Stimulated activated CD4-positive, alpha-beta T cell treated with anti-CD3 and anti-CD28 coated beads, TNF-alpha, amount 100 ng/mL, for 4 hours (primary cell): ENCODE data around the gene CYP1A2.
"Not testable (repeated sequence)": the region's sequence is repeated elsewhere in the genome, so short reads cannot be mapped to it uniquely, and the experiment has no call there.

Experiments
- DNase-seq, 3 experiments: peaks; one replicate each; pipeline ENCODE4 v3.0.0-alpha.2; 2020; ENCODE audit warnings: low read depth in 3 of 3

The CYP1A2 gene

DNA sequence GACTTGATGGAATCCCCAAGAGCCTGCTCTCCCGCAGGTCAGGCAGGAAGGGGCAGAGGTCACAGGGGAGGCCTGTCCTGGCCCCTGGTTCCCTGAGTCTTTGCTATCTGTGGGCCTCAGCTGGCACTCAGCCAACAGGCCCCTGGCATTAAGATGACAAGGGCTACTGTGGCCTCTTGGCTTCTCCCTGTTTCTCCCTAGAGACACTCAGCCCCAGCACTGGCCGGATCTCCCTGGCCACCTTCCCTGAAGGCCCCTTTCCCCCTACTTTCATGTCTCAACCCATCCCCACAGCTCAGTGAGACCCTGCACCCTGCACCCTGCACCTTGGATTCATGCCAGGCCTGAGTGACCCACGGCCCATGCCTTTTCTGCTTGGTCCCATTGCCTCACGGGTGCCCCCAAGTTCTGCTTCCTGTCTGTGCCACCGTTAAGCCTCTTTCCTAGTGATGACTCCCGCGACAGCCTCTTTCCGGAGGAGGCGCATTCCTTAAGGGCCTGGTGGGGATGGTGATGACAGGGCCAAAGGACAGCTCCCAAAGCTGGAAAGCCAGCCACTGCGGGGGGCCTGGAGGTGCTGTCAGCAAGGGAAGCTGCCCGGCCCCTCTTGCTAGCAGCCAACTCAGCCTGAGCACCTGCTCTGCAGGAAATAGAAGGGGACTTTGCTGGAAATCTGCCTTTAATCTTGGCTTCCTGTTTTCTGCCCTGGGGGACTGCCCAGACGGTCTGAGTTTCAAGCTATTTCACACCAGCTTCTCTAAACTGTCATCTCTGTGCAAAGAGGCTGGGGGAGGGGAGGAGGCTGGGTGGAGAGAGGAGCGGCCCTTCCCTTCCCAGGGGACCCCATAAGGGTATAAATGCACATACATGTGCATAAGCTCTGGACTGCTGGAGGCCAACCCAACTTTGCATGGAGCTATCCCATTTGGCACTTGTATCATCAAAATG lies 28.4 kb downstream of the CYP1A2 start:
- no peak for DNase-seq

DNA sequence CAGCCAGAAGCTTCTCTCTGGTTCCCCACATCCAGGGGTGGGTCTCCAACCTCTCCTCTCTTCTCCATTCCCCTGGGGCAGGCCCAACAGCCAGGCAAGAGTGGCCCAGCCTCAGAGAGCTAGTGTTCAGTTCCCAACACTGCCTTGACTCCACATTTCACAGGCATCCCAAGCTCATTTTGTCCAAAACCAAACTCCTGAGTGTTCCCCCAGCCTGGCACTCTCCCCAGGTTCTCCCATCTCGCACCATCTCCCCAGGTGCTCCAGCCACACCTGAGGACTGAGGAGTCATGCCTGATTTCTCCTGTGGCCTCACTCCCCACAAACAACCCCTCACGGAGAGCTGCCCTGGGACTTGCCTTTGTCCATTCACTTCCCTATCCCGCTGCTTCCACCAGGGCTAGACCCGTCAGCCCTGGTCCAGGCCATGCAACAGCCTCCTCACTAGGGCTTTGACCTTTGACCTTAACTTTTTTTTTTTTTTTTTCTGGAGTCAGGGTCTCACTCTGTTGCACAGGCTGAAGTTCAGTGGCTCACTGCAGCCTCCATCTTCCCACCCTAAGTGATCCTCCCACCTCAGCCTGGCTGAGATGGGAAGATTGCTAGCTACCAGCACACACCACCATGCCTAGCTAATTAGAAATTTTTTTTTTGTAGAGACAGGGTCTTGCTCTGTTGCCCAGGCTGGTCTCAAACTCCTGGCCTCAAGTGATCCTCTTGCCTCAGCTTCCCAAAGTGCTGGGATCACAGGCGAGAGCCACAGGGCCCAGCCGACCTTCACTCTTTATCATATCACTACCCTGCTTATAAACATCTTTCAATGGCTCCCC lies 29.3 kb downstream of the CYP1A2 start:
- no peak for DNase-seq

DNA sequence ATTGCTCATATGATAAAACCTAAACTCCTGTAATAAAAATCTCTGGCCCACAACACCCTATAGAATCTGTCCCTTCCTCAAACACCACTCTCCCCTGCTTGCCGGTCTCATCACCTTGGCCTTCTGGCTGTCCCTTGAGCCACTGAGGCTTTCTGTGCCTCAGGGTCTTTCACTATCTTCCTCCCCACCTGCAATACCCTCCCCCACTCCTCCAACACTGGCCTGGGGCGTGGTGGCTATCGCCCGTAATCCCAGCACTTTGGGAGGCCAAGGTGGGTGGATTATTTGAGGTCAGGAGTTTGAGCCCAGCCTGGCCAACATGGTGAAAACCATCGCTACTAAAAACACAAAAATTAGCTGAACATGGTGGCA lies 29.9 kb downstream of the CYP1A2 start:
- DNase-seq = no peak

DNA sequence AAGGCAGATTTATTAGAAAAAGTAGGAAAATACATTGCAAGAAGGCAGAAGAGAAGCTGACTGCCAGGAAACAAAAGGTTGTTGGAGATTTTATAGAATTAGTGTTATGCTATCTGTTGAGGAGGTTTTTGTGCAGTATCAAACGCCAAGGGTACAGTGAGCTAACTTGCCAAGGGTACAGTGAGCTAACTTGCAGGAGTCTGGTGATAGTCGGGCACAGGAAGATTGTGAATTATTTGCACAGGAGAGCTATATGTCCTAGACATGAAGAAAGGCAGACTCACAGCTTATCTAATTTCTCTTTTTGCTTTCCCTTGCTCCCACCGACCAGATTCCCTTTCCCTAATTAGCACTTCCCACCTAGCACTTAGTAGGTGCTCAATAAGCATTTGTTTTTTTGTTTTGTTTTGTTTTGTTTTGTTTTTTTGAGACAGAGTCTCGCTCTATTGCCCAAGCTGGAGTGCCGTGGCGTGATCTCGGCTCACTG lies 30.6 kb downstream of the CYP1A2 start:
- no peak for DNase-seq

DNA sequence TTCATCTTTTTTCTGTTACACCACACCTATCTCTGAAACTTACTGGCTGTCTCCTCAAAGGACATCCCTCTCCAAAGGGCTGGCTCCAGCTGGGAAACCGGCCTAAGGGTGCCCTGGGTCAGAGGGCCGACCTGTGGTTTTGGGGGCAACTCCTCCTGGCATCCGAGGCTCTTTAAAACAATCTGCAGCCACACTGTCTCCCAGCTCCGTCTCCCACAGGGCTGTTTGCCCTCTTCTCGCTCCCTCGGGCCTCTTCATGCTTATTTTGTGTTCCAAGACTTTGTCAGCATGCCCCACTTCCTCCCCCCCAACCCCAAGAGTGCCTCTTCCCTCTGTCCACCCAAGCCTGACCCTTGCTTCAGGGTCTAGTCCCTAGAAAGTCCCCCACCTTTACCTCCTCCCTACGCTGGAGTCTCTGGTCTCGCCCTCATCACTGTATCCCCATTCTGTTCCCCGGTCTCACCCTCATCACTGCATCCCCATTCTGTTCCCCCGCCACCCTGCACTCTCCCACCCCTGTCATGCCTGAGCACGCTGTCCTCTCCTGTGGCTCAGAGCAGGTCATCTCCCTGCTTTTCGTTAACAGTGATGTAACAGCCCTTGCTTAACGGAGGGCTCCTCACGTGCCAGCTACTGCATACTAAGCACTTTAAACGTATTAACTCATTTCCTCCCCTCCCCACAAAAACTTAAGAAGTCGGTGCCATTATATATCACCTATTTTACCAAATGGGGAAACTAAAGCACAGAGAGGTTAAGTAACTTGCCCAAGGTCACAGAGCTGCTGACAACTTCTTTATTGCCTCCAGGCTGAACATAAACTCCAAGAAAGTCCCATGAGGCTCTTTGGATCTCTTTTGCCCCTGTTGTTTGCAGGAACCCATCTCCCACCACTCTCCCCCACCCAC lies 32.1 kb downstream of the CYP1A2 start:
- no peak for DNase-seq

DNA sequence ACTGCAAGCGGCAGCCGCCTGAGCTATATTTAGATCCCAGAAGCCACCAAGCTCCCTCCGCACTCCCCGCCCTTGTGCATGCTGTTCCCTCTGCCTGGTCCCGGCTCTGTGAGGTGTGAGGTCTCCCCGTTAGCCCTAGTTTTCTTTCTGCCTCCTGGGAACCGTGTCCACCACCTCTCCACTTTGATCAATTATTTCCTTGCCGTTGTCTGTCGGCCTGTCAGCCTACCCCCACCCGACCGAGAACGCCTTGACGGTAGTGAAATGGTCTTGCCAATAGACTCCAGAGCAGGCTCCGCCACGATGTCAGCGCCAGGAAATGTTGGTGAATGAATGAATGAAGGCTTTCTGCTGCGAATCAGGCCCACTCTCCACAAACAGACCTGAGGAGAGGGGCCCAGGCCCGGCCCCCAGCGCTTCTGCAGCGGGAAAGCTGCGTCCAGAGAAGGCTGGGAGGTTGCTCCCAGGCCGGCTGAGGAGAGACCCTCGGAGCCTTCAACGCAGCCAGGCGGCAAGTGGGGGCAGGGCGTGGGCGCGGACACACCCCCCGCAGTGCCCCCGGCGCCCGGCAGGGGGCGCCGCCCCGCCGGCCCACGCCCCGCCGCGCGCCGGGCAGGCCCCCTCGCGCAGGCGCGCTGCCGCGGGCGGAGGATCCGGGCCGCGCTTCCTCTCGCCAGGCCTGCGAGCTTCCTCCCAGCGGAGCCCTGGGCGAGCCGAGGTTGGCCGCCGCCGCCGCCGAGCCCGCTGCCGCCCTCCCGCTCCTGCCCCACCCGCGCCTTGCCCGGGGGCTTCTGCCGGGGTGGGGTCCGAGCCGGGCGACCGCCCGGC lies 33.0 kb downstream of the CYP1A2 start, which contains the start of gene CSK:
Gene CSK, plus strand, starts transcription at position 650 of the 828 bp plus-strand sequence. CDS start 16,218 bp downstream, outside the sequence.
- DNase-seq = peak; percentile 59 to 73 (median 61)

DNA sequence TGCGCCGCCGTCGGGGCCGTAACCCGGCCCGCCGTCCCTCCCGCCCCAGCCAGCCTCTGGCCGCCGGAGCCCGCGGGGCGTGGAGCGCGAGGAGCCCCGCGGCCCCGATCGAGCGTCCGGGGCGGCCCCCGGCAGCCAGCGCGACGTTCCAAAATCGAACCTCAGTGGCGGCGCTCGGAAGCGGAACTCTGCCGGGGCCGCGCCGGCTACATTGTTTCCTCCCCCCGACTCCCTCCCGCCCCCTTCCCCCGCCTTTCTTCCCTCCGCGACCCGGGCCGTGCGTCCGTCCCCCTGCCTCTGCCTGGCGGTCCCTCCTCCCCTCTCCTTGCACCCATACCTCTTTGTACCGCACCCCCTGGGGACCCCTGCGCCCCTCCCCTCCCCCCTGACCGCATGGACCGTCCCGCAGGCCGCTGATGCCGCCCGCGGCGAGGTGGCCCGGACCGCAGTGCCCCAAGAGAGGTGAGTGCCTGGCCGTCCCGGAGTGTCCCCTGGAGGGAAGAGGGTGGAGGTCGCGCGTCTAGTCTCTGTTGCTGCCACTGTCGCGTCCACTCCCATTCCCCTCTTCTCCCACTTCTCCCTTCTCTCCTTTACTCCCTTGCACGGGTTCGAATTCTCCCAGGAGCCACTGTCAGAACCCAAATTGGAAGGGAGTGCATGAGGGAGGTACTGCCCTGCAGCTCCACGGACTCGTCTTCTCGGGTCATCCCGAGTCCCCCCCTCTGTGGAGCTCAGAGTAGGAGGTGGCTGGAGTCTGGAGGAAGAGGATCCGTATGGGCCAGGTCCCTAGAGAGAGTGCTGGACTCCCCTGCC lies 33.8 kb downstream of the CYP1A2 start:
- peak in 1 of 3 experiments; percentile 48 for DNase-seq

DNA sequence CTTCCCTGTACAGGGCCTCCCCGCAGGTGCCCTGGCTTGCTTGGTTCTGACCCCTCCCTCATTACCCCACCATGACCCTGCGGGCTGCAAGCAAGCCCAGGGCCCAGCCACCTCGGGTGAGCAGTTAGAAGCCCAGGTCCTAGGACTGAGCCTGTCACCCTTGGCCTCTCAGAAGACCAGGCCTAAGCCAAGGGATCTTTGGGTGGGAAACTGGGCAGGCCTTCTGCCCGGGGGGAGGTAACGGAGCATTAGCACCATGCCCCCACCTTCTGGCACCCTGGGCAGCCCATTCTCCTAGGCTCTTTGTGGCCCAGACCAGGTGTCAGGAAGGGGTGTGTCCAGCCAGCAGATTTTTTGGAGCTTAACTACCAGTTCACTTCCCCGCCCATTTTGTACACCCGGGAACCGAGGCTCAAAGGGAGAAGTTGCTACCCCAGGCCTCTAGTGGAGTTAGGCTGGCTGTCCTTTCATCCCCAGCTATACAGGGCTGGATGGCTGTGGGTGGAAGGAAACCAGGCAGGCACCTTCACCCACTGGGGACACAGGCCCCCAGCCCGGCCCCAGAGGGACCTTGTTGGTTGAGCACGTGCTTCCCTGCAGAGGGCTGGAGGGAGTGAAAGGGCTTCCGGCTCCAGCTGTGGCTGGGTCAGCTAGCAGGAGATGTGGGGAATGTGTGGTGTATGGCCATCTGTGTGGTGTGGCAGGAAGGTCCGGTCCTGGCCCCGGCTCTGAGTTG lies 34.6 kb downstream of the CYP1A2 start:
- no peak for DNase-seq

DNA sequence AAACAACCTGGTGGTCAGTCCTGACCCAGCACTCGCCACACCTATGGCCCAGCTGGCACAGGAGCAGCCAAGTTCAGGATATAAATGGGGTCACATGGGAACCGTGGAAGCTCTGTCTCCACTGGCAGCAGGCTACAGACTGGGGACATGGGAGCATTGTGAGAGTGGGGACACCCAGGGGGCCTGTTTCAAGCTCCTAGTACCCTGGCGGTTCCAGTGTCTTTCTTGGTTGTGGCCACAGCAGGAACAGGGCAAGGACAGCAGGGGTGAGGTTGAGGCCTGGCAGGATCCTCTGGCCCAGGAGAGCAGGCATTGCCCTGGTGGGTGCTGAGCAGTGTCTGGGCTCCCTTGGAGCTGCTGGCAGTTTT lies 35.1 kb downstream of the CYP1A2 start:
- no peak for DNase-seq

DNA sequence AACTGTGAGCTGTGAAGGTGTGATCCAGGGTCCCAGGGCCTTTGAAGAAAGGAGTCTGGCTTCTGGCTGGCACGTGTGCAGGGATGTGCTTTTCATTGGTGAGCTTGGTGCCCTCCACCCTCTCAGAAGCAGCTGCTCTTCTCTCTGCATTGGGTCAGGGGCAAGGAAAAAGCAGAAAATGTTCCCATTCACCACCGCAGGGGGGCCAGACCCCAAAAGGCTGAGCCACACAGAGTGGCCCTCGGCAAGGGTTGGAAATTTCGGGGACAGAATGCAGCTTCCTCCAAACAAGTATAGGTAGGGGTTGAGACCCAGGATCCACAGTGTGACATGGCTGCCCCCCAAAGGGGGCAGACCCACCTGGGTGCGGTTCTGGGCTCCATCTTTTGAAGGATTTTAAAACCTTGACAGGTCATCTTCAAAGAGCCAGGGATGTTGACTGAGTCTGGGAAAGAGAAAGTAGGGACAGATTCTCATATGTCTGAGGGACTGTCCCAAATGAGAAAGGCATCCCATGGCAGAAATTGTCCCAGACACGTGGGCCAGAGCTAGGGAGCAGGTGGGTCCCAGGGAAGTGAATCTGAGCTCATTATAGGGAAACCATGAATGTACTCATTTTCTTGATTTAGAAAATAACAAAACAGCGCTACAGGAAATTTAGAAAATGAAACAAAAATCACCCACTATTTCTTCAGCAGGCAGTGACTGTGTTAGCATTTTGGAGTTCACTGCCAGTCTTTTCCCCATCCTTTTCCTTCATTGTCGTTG lies 36.0 kb downstream of the CYP1A2 start:
- no peak for DNase-seq

DNA sequence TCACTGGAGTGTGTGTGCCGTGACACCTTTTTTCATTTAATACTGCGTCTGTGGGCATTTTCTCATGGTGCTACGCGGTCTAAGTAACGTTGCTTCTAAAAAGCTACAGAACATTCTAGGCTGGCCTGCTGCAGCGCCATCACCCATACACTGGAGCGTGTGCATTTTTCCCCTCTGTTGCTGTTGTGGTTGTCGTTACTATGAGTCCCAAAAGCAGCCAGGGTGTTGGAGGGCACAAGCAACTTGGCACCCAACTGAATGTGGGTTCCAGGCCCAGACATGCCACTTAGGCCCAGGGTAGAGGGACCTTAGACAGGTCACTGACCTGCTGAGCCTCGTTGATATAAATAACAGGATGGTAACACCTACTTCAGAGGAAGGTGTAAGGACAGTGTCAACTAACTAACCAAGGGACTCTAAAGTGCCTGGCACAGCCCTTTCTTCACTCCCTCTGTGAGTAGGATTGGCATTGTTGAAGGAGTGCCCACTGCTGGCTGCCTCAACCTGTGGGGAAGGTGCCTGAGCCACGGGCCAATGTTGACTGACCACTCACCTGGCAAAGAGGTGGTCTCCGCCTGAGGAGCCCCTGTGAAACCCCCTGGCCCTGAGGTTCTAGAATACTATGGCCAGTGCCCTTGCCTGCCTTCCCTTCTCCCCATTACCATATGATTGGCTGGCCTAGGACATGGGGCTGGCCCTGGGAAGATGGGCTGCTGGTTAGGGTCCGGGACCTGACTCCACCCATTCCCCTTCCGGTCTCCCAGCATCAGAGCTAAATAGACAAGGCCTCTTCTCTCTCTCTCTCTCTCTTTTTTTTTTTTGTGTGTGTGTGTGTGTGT lies 36.8 kb downstream of the CYP1A2 start:
- DNase-seq = no peak

DNA sequence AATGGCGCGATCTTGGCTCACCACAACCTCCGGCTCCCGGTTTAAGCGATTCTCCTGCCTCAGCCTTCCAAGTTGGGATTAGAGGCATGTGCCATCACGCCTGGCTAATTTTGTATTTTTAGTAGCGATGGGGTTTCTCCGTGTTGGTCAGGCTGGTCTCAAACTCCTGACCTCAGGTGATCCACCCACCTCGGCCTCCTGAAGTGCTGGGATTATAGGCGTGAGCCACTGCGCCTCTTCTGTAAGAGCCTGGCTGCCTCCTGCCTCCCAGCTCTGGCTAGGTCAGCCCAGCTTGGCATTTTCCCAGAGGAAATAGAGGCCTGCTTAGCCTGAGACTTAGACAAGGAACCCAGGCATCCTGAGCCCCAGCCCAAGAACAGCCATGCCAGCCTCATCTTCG lies 37.4 kb downstream of the CYP1A2 start:
- DNase-seq = not testable (repeated sequence)

DNA sequence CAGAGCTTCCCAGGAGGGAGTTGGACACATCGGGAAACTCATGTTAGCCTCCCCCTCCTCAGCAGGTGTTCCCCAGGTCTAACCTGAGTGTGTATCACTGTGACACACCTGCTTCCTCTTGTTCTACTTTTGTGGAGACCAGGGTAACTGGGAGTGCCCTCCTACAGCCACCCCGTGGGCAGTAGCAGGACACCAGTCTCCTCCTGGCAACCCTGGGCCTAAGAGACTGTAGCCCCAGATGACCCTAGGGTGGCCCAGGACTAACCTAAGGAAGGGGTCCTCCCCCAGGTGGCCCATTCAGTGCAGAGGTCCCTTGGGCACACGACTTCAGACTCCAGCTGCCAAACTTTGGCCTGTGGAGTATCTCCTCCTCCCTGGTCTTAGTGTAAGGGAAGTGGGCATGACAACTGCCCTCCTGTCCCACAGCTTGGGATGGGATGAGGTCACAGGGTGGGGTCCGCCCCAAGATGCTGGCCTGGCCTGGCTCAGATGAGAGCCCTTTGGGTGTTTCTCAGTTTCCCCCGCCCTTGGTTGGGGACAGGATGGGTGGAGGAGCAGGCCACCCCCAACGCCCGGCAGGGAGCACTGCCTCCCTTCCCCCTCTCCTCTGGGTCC lies 38.0 kb downstream of the CYP1A2 start:
- DNase-seq = no peak

DNA sequence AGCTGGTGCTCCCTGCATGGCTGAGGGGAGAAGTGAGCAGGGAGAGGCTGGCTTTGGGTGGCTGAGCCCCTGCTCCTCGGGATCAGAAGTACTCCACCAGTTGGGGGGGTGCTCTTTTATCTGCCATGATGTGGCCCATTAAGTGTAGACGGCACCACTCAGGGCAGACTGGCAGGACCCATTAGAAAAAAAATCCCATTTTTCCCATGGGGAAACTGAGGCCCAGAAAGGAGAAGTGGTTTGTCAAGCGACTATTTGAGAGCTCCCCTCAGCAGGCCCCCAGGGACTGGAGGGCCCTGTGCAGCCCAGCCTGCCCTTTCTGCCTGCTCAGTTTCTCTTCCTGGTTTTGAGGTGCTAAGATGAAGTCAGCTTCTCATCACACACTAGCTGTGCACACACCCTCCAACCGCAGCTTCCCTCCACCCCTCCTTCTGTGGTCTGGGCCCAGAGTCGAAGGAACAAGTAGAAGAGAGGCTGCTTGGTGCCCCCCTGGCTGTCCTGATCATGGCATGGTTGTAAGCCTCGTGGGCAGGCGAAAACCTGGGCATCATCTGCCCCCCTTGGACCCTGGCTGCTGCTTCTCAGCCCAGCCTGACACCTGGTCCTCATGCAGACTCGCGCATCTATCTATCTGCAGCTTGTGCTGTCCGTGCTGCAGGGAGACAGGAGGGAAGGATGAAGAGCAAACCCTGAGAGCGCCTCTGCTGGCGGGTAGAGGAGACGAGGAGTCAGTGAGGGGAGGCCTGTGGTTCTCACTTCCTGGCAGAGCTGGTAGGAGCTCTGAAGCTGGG lies 38.8 kb downstream of the CYP1A2 start:
- peak; percentile 73 to 79 (median 75) for DNase-seq

DNA sequence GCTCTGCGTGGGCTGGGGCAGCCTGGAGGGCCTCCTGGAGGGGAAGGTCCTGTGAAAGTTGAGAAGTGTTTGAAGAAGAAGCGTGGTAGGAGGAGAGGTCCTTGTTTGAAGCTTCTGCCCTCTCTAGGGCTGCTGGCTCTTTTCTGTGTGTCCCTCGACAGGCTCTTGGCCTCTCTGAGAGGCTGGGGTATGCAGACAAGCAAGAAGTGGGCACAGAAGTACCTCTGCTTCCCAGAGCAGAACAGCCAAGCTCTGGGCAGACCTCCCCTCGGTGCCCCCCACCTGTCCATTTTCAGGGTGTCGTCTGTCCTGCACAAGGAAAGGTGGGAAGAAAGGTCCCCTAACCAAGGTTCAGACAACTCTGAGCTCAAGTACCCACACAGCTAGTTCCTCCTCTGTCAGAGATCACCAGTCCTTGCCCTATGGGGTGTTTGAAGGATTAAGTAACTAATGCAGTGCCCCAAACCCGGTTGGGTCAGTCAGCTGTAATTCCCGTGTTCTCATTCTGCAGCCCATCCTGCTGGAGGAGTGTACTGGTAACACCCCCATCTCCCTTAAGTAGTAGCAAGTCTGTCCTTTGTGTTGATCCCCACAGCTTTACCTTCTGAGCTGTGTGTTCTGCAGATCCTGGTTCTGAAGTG lies 39.5 kb downstream of the CYP1A2 start:
- DNase-seq = no peak
